Bronchial epithelial cell (primary cell): ENCODE data around the gene PPP1R1C. TPM values are rescaled to one million over a fixed set of nuclear protein-coding genes. Genes with fewer than 3 reads are reported as not detected.
A peak's percentile ranks its signal among the peaks of the same experiment; 100 is the strongest.

Experiments used
- DNase-seq: peaks from one replicate; pipeline ENCODE4 v3.0.0-alpha.2; 2010; ENCODE audit warnings: low read depth
- FAIRE-seq: peaks from 2 replicates; lab custom pipeline; 2011; peaks lifted over from hg19 to GRCh38; lab: Jason Lieb, UNC
- H3K27me3 ChIP-seq: 2 replicates; pipeline ENCODE4 v1.5.1; 2011; ENCODE audit warnings: low read length; ENCODE audit not compliant: control insufficient read depth, insufficient read depth
- H3K36me3 ChIP-seq: 2 replicates; pipeline ENCODE4 v1.5.1; 2011; ENCODE audit warnings: low read length; ENCODE audit not compliant: control insufficient read depth, insufficient read depth
- H3K4me3 ChIP-seq: 2 replicates; pipeline ENCODE4 v1.5.1; 2011; ENCODE audit warnings: mild to moderate bottlenecking, low read depth, low read length, control low read depth
- total RNA-seq: library from RNA; depleted of rRNA; stranded (reverse); fragments of >200 nt; gene quantifications from 2 replicates; pipeline ENCODE4 v1.2.1, GENCODE V29; 2014
- TF ChIP-seq, protein P1 (sequence below): IDR thresholded peaks from 2 replicates; pipeline ENCODE4 v1.5.1; 2011; ENCODE audit warnings: mild to moderate bottlenecking, moderate library complexity, low read length, control low read depth, inconsistent platforms; ENCODE audit not compliant: insufficient read depth, severe bottlenecking

Gene PPP1R1C
- total RNA-seq, 1 donor from 2014 or later: 2.1 TPM

DNA sequence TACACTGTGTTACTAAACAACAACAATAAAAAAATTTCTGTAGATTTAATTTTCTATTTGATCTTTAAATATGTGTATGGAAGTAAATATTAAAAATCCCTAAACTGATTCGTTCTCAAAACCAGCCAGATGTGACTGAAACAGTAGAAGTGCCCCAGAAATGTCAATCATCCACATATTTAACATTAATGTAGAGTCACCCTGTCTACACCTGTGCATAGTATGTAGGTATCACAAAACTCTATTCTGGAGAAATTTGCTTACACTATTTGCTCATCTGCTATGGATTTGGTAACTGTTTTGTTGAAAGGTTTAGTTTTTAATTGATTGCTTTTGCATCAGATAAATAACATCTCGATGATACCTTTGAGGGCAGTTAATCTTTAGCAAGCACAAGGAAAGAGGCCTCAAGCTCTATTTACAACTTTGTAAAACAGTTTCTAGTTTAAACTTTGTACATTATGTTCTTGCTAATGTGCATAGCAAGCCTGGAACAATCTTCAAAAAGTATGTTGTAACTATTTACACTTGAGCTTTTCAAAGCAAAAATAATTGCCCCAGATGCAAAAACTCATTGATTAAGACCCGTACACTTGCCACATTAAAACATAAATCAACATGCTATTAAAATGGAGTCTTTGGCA is 76.8 kb downstream of the PPP1R1C start:
- no peak for DNase-seq
- FAIRE-seq: no peak
- no peaks in the 10 kb centered on the region for H3K36me3 ChIP-seq
- H3K27me3 ChIP-seq: no peaks in the 10 kb centered on the region
- no peak overlapping the region for H3K4me3 ChIP-seq
- TF ChIP-seq, protein P1, sequence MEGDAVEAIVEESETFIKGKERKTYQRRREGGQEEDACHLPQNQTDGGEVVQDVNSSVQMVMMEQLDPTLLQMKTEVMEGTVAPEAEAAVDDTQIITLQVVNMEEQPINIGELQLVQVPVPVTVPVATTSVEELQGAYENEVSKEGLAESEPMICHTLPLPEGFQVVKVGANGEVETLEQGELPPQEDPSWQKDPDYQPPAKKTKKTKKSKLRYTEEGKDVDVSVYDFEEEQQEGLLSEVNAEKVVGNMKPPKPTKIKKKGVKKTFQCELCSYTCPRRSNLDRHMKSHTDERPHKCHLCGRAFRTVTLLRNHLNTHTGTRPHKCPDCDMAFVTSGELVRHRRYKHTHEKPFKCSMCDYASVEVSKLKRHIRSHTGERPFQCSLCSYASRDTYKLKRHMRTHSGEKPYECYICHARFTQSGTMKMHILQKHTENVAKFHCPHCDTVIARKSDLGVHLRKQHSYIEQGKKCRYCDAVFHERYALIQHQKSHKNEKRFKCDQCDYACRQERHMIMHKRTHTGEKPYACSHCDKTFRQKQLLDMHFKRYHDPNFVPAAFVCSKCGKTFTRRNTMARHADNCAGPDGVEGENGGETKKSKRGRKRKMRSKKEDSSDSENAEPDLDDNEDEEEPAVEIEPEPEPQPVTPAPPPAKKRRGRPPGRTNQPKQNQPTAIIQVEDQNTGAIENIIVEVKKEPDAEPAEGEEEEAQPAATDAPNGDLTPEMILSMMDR: no peak

DNA sequence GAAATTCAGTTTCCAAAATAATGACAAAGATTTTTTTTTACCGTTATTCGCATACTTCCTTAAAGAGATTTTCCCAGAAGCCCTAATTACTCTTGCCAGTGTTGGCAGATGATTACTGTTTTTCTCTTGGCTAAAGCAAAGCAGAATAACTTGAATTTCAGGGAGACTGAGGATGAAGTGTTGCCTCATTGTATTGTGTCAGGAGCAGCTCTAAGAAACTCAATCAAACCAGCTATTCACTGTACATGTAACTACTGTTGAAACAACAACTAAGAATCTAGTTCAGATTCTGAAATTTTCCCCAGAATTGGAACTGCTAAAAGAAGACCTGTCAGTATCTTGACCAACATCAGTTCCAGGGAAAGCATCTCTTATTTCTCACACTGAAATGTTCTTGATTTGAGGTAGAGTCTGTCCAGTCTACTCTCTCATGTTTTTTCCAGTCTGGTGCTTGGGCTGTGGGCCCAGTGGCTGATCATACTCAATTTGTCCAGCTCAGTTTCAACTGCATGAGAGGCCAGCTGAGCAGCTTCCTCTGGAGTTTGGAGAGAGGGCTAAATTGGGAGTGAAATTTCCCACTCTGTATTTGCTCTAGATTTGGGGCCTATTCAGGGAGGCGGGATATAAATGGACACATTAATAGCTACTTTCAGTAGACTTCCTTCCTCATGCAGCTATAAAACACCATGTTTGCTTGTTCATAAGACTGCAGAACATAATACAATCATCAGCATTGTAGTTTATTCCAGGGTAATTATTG is 78.5 kb downstream of the PPP1R1C start:
- FAIRE-seq: no peak
- TF ChIP-seq, protein P1: no peak
- H3K4me3 ChIP-seq: no peak overlapping the region

DNA sequence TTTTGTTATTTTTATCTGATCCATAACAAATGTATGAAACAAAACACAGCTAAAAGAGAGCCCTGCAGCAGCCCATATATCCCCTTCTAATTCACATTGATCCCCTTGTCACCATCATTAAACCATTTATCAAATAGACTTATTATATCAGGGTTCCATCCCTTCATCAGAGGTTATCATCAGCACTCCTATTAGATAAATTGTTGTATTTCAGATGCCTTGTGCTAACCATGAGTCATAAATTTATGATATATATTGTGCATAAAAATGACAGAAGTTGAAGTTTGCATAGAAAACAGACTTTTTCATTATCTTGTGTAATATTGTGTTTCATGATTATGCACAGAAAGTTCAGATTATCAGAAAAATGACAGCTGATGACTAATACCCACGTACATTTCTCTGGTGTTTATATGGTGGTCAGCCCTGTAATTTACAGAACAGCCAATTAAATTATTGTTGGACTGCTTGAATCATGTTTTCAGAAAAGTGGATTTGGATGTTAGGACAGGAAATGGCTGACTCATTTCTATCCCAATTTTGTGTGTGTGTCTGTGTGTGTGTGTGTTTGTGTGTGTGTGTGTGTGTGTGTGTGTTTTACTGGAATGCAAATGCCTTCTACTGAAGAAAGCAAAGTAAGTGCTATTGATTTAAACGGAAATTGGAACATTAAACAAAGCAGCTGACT is 80.9 kb downstream of the PPP1R1C start:
- Histone ChIP-seq H3K4me3 (no peak overlapping the region), H3K36me3 (no peaks in the 10 kb centered on the region), H3K27me3 (no peaks in the 10 kb centered on the region)
- FAIRE-seq (no peak), DNase-seq (peak; percentile 73)
- TF ChIP-seq, protein P1: no peak

More for the DNA sequence above, 78.5 kb downstream of the PPP1R1C start:
- Histone ChIP-seq H3K36me3 (no peaks in the 10 kb centered on the region), H3K27me3 (no peaks in the 10 kb centered on the region)
- no peak for DNase-seq

DNA sequence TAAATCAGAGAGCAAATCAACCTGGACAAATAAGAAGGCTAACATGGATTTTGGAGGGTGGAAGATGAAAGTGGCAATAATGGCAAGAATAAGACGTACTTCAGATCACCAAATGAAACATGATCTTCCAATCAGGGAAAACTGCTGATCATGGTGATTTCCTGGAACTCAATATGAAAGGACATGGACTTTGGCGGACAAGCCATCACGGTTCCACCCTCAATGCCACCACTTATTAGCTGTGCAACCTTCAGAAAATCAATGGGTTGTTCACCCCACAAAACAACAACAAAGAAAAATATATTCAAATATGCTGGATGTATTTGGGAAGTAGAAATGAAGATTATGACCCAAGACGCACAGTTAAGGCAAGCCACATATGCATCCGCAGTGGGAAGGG is 81.7 kb downstream of the PPP1R1C start:
- H3K27me3 ChIP-seq: no peaks in the 10 kb centered on the region
- no peaks in the 10 kb centered on the region for H3K36me3 ChIP-seq
- no peak overlapping the region for H3K4me3 ChIP-seq
- no peak for DNase-seq
- TF ChIP-seq, protein P1: no peak
- FAIRE-seq: no peak

DNA sequence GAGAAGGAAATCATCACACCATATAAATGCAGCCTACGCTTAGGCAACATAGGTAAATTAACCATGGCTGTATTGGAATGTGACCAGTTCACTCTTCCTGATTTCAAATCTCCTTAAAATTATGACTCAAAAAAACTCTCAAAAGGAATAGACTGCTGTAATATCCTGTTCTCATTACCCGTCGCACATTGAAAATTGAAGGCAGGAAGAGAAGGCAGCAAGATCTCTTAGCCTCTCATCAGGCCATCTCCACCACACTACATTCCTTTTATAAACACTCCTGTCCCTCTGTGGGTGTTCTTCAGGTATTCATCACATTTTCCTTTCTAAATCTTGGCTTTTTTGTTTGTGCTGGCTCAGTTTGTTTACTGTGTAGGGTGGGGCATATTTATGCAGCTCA is 83.2 kb downstream of the PPP1R1C start:
- TF ChIP-seq, protein P1: no peak
- Histone ChIP-seq H3K36me3 (no peaks in the 10 kb centered on the region), H3K27me3 (no peaks in the 10 kb centered on the region), H3K4me3 (no peak overlapping the region)
- DNase-seq (peak; percentile 55), FAIRE-seq (no peak)
